HG02759 (cell line): ENCODE measurements around the gene STIMATE.

Experiments
- ATAC-seq: cut with Tn5 transposase; IDR thresholded peaks from one replicate; pipeline ENCODE4 v1.9.1; 2021; ENCODE audit warnings: mild to moderate bottlenecking, moderate library complexity; ENCODE audit not compliant: unreplicated experiment

The STIMATE gene

DNA sequence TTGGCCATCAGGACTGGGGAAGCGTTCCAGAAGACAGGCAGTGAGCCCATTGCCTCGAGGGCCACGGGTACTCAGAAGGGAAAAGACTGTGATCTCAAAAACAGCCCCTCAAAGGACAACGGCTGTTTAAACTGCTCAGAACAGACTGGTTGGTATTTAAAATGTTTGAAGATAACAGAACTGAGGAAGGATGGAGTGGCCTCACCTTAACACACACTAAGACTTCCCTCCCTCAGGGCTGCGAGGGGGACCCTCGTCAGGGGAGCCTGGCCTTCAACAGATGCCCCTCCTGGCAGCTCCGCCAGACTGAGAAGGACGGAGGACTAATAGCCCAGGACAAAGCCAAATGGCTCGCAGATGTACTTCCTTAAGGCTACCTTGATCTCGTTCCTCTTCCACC, 2.6 kb downstream of the STIMATE start:
- no peak for ATAC-seq

- no peak for ATAC-seq
These were observed 3.6 kb downstream of the STIMATE start for GRCh38 chr3:52893723-52894122.

- no peak for ATAC-seq
These were observed 4.6 kb downstream of the STIMATE start for GRCh38 chr3:52892625-52893311.

DNA sequence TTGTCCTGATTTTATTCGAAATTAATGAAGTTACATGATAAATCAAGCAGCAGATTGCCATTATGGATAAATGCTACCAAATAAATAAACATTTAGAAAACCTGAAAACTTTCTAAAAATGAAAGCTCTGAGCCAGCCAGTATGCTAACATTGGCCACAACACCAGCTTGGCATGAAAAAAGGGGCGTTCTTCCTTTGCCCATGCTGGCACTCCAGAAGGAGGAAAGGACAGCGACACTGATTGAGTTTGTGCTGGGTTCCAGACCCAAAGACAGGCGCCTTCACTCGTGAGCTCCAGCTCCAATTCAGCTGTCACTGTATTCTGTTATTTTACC, 5.1 kb downstream of the STIMATE start:
- no peak for ATAC-seq

DNA sequence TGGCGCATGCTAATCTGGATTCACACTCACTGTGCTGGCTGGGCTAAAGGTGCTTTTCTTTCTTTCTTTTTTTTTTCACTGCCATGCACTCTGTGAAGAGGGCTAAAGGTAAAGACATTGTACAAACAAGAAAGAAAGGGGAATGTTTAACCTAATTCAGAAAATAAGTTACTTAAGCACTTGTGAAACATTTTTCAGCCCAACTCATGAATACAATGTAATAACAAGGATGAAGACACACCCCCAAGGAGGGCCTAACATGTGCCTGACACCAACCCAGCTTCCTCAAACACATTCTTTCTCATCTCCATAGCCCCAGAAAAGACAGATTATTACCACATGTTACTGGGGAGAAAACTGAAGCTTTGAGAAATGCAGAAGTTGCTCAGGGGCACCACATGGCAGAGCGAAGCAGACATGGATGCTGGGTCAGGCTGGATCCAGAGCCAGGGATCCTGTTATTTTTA, 5.7 kb downstream of the STIMATE start:
- peak; percentile 33 for ATAC-seq

- ATAC-seq, result peak; percentile 26
These were observed 6.2 kb downstream of the STIMATE start for GRCh38 chr3:52891164-52891563.

DNA sequence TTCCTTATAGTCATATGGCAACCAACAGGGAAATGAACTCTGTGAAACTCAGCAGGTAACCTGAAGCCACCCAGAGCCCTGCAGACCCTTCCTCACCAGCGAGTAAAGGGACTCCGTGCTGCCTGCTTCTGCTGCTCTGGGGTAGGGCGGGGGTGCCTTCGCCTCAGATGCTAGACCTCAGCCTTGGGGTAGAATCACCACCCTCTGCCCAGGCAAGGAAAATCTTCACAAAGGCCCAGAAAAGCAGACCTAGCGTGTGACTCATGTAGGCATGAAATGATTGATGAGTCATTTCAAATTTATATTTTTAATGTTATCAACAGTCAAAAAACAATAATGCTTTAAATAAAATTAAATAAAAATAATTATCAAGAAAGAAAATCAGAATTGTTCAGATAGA, 6.6 kb downstream of the STIMATE start:
- no peak for ATAC-seq

- ATAC-seq, result no peak
These were observed 7.4 kb downstream of the STIMATE start for GRCh38 chr3:52889901-52890300.

DNA sequence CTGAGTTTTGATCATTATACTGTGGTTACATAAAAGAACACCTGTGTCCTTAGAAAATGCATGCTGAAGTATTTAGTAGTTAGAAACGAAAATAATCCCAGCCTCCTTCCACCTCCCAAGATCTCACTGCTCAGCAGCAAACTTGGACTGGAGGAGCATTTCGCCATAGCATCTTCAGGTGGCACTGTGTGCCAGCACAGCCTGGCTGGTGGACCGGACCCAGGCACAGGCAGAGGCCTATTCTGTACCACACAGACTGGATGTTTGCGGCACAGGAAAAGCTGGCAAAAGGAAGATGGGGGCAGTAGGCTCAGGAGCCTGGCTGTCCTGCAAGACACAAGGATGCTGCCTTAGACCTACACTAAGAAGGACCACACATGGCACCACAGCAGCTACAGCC, 10.2 kb downstream of the STIMATE start:
- no peak for ATAC-seq

GRCh38 chr3:52886049-52886730, 11.2 kb downstream of the STIMATE start:
- no peak for ATAC-seq

- no peak for ATAC-seq
These were observed 15.0 kb downstream of the STIMATE start for GRCh38 chr3:52882377-52882776.

GRCh38 chr3:52881871-52882270, 15.5 kb downstream of the STIMATE start:
- no peak for ATAC-seq

- peak; percentile 73 for ATAC-seq
These were observed 16.9 kb downstream of the STIMATE start for GRCh38 chr3:52880474-52880873.

- ATAC-seq, result peak; percentile 32
These were observed 17.3 kb downstream of the STIMATE start for GRCh38 chr3:52880047-52880446.

DNA sequence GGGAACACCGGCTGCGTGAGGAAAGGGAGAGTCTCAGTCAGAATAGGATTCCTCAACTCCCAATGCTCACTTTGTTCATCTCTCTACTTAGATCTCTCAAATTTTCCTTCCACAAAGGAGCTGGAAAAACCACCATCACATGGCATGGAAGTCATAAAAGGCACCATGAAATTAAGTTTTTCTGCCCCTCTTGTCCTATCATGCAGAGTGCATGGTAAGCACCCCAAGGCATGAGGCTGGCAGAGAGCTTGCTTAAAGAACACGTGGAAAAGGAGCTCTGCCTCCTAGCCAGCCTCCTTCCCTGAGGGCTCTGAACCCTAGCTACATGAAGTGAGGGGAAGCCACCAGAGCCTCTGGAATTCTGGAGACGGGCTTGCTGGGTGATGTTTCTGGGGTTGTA, 17.8 kb downstream of the STIMATE start:
- ATAC-seq, result no peak

DNA sequence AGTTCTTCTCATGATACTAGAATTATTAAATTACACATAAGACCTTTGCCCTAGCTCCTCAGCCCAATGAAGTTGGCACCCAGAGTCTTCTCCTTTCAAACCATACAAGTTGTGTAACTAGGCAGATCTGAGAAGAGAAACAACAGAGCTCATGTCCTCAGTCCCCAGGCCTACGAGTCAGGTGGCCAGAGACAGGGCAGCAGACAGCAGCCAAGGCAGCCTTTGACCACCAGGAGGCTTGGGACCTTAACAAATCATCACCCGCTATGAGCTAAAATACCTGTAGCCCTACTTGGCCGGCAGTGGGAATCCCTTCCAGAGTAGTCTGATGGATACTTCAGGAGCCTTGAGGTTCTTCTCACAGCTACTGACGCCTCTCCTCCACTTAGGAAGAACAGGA, 18.3 kb downstream of the STIMATE start:
- ATAC-seq, result no peak

DNA sequence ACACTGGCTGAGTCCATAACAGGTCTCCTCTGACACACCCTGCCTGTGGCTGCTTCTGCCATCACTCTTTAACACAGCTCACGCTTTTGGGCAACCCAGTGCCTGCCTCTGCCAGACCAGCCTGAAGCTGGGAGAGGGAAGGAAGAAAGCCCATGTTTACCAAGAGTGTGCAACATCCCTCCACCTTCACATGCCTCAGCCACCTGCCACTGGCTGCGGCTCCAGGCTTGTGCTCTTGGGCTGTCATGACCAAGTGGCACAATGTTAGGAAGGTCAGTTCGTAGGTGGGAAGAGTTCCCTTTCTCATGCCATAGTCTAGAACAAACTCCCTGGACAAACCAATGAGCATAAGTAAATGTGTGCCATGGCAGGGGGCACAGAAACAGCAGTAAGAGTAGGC, 20.3 kb downstream of the STIMATE start:
- no peak for ATAC-seq

DNA sequence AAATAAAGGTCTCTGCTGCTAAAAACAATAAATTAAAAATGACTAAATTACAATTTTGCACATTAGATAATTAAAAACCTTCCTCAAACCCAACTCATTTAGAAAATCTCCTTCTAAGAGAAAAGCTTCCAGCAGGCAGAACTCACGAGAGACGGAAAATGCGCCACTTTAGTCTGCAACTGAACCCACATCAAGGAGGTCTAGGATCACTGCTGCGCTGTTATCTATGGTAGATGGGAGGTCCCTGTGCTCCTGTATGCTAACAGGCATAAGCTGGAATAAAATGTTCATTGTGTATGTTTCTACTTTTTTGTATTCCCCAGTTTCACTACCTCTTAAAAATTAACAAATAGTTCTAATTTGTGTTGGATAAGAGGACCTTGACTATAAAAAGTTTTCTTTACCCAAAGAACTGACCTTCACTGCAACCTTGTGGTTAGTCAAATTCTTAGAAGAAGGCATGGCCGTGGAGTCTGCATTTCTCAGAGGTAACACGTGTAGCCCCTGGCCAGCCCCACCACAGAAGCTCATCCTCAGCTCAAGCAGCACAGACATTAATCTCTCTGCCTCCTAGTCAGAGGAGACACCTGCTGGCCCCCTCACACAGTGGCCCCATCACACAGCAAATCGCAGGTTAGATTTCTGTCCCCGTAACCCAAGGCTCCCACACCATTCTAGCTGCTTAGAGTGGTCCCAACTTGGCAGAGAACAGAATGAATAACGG, 22.3 kb downstream of the STIMATE start:
- ATAC-seq, result no peak

DNA sequence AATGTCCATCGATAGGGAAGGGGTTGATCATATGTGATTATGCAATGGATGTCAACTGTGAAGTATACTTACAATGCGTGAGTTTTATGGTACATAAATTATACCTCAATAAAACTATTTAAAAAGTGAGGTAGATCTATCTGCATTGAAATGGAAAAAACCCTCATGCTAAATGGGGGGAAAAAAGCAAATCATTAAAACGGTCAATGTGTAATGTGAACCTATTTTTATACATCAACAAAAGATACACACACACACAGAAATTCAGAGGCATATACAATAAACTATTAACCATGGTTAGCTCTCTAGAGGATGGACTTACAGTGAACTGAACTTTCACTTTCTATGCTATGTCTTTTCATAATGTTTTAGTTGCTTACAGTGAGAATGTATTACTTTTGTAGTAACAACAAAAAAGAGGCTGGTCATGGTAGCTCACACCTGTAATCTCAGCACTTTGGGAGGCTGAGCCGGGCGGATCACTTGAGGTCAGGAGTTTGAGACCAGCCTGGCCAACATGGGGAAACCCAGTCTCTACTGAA, 23.1 kb downstream of the STIMATE start:
- no peak for ATAC-seq

GRCh38 chr3:52873433-52874159, 23.8 kb downstream of the STIMATE start:
- ATAC-seq, result no peak

DNA sequence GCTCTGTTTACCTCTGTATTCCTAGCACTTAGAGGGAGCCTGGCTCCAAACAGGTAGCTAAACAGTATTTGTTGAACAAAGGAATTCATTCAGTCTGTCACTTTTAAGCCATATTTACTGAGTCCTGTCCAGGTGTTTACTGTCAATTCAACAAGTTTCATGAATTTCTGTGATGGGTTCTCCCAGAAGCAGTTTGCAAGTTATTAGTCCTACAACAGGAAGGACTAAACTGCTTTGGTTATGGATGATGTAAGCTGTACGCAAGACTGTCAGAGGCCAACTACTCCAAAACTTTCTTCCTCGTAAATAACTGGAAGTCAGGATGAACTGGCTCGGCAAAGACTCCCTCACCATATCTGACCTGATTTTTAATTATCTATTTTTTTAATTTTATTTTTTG, 25.1 kb downstream of the STIMATE start:
- no peak for ATAC-seq
